GM21786 (cell line): Measurements from ENCODE around the gene CDKN3.
"Not testable (repeated sequence)": the region's sequence is repeated elsewhere in the genome, so short reads cannot be mapped to it uniquely, and the experiment has no call there.

Experiments
- ATAC-seq: cut with Tn5 transposase; IDR thresholded peaks from one replicate; pipeline ENCODE4 v1.9.1; 2021; ENCODE audit not compliant: unreplicated experiment

Gene CDKN3

DNA sequence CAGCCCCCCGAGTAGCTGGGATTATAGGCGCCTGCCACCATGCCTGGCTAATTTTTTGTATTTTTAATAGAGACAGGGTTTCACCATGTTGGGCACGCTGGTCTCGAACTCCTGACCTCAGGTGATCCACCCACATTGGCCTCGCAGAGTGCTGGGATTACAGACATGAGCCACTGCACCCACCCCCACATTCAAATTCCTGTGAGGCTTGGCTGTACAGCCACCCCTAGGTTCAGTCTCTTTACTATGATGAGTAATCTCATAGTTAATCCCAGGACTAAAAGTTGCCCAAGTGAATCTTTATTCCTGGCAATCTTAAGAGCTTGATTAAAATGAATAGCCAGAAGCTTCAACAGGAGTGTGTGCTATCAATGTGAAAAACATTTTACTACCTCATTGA lies 57.2 kb downstream of the CDKN3 start:
- ATAC-seq: not testable (repeated sequence)

DNA sequence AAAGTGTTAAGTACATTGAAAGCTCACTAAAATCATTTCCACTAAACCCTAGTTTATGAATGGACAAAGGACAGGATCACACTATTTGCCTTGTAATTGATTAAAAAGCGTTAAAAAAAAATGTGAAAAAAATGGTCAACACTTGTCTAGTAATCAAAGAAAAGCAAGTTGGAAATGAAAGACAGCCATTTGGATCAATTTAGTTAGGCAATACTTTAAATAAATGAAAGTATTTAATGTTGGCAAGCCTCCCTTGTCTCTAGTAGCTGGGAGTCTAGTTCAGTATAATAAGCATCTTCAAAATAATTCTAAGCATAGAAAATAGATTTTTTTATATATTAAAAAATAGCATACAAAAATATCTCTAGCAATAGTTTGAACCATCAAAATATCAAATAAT lies 58.6 kb downstream of the CDKN3 start:
- ATAC-seq: no peak

DNA sequence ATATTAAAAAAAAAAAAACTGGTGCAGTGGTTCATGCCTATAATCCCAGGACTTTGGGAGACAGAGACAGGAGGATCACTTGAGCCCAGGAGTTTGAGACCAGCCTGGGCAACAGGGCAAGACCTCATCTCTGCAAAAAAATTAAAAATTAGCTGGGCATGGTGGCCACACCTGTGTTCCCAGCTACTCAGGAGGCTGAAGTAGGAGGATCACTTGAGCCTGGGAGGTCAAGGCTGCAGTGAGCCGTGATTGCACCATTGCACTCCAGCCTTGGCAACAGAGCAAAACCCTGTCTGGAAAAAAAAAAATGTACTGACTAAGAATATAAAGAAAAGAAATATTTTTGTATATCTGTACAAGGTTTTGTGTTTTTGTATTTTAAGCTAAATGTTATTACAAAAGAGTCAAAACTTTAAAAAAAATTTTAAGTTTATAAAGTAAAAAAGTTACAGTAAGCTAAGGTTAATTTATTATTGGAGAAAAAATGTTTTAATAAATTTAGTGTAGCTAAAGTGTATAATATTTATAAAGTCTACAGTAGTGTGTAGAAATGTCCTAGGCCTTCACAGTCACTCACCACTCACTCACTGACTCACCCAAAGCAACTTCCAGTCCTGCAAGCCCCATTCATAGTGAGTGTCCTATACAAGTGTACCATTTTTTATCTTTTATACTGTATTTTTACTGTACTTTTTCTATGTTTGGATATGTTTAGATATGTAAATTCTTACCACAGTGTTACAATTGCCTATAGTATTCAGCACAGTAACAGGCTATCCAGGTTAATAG lies 60.2 kb downstream of the CDKN3 start:
- ATAC-seq: not testable (repeated sequence)

DNA sequence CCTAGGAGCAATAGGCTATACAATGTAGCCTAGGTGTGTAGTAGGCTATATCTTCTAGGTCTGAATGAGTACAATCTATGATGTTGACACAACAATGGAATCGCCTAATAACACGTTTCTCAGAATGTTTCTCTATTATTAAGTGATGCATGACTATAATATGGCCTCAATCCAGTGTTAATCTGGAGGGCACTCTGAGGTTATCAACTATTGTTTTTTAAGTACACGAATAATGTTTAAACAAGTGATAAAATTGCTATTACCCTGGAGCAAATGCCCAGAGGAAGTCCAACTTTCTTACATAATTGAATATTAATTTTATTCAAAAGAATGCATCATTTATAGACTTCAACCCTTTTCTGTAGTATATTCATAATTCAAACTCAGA lies 60.8 kb downstream of the CDKN3 start:
- ATAC-seq: no peak

DNA sequence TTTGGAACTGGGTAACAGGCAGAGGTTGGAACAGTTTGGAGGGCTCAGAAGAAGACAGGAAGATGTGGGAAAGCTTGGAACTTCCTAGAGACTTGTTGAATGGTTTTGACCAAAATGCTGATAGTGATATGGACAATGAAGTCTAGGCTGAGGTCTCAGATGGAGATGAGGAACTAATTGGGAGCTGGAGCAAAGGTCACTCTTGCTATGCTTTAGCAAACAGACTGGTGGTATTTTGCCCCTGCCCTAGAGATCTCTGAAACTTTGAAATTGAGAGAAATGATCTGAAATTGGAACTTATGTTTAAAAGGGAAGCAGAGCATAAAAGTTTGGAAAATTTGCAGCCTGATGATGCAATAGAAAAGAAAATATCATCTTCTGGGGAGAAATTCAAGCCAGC lies 61.7 kb downstream of the CDKN3 start:
- not testable (repeated sequence) for ATAC-seq

DNA sequence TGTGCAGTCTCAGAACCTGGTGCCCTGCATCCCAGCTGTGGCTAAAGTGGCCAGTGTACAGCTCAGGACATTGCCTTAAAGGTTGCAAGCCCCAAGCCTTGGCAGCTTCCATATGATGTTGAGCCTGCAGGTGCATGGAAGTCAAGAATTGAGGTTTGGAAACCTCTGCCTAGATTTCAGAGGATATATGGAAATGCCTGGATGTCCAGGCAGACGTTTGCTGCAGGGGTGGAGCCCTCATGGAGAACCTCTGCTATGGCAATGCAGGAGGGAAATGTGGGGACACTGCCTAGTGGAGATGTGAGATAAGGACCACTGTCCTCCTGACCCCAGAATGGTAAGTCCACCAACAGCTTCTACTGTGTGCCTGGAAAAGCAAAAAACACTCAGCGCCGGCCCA lies 62.3 kb downstream of the CDKN3 start:
- ATAC-seq: no peak

DNA sequence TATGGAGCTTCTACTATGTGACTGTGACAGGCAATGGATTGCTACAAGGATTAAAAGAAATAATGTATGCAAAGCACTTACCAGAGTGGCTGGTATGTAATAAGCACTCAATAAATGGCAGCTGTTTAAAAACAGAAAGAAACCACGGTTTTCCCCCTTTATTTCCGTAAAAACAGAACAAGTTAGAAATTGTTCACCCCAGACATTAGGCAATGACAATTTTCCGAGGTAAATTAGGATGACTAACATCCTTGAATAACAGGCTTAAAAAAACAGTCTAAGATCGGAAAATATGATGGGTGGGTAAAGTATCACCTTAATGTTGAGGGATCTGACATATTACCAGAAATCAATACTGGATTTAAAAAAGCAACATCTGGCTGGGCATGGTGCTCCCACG lies 65.2 kb downstream of the CDKN3 start:
- no peak for ATAC-seq

DNA sequence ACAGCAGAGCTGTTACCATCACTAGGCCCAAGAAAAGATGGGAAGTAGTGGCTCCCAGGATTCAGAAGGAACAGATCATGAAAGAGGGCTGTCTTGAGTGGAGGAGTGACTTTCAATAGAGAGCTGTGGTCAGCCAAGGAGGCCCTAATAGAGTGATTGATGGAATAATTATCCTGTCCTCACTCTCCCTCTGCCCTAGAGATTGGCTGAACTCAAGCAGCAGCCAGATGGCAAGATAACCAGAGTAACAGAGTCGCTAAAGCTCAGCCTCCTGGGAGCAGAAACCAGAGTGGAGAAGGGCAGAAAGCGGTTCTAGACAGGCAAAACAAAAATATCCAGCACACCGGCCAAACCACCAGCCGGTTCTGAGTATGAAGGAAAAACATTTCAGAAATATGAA lies 68.8 kb downstream of the CDKN3 start:
- no peak for ATAC-seq

DNA sequence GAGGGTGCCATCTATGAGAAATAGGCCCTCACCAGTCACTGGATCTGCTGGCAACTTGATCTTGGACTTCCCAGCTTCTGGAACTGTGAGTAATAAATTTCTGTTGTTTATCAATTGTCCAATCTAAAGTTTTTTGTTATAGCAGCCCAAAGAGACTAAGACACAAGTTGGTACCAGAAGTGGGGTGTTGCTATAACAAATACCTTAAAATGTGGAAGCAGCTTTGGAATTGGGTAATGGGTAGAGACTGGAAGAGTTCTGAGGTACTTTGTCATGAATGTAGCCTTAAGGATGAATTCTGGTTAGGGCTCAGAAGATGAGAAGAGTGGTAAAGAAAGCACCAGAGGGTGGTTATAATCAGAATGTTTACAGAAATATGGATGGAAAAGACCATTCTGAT lies 70.5 kb downstream of the CDKN3 start:
- ATAC-seq: no peak
